Measurements from ENCODE around the gene TENM4. TPM values are rescaled to one million over a fixed set of nuclear protein-coding genes. Genes with fewer than 3 reads are reported as not detected.

Gene TENM4
- total RNA-seq, 1 experiment from 2014 or later = 0.39 TPM

- no peak for DNase-seq (ENCODE audit: low read depth, low spot score)
- CTCF ChIA-PET = no interaction called here
- in situ Hi-C loops (cut with HindIII; ENCODE audit: low pct_unique_long_range_greater_than_20kb, low sequenced_read_pairs) (no loop called here), intact Hi-C loops (cut with micrococcal nuclease; ENCODE audit: unreplicated experiment) (no loop called here)
- Histone ChIP-seq H3K27ac (ENCODE audit: low read length) (no peak overlapping the region), H3K4me3 (ENCODE audit: low read depth in 2 of 2, low read length in 2 of 2) (no peak overlapping the region), H3K27me3 (ENCODE audit: control insufficient read depth, insufficient read depth, low read length) (peaks cover 4% of the 10 kb centered on the region), H3K4me1 (ENCODE audit: control insufficient read depth, insufficient read depth, low read length) (no peaks in the 10 kb centered on the region), H3K36me3 (ENCODE audit: control insufficient read depth, insufficient read depth, low read length) (no peaks in the 10 kb centered on the region), H3K9me3 (ENCODE audit: control insufficient read depth, insufficient read depth, low read depth, low read length) (no peaks in the 10 kb centered on the region)
- ATAC-seq = no peak
- no peak for TF ChIP-seq CTCF (IDR thresholded peaks at IDR 0.05)
- no peak for TF ChIP-seq TCF7L2 (IDR thresholded peaks at IDR 0.05; ENCODE audit: low read depth, low read length)
- no peak for TF ChIP-seq SIN3A (IDR thresholded peaks at IDR 0.05; ENCODE audit: borderline replicate concordance, insufficient read depth, low read depth, low read length)
- no peak for TF ChIP-seq REST (IDR thresholded peaks at IDR 0.05; ENCODE audit: insufficient read depth in 1 of 2, low read depth in 2 of 2, low read length in 1 of 2)
- no peak for TF ChIP-seq POLR2AphosphoS5 (IDR thresholded peaks at IDR 0.05; ENCODE audit: low read depth, low read length)
- POLR2A ChIA-PET = no interaction called here
- BruUV-seq (replicated peaks) = no TSS peak
Measured at GRCh38 chr11:78696177-78696576, 744.7 kb downstream of the TENM4 start.

GRCh38 chr11:78694152-78694551, 746.7 kb downstream of the TENM4 start:
- Histone ChIP-seq H3K9me3 (ENCODE audit: control insufficient read depth, insufficient read depth, low read depth, low read length) (no peaks in the 10 kb centered on the region), H3K27ac (ENCODE audit: low read length) (no peak overlapping the region), H3K4me1 (ENCODE audit: control insufficient read depth, insufficient read depth, low read length) (no peaks in the 10 kb centered on the region), H3K4me3 (ENCODE audit: low read depth in 2 of 2, low read length in 2 of 2) (no peak overlapping the region), H3K27me3 (ENCODE audit: control insufficient read depth, insufficient read depth, low read length) (peaks cover 3% of the 10 kb centered on the region), H3K36me3 (ENCODE audit: control insufficient read depth, insufficient read depth, low read length) (no peaks in the 10 kb centered on the region)
- intact Hi-C loops (cut with micrococcal nuclease; ENCODE audit: unreplicated experiment) (no loop called here), in situ Hi-C loops (cut with HindIII; ENCODE audit: low pct_unique_long_range_greater_than_20kb, low sequenced_read_pairs) (no loop called here)
- BruUV-seq (replicated peaks) = no TSS peak
- TF ChIP-seq POLR2AphosphoS5 (IDR thresholded peaks at IDR 0.05; ENCODE audit: low read depth, low read length) (no peak), TCF7L2 (IDR thresholded peaks at IDR 0.05; ENCODE audit: low read depth, low read length) (no peak), CTCF (IDR thresholded peaks at IDR 0.05) (no peak), SIN3A (IDR thresholded peaks at IDR 0.05; ENCODE audit: borderline replicate concordance, insufficient read depth, low read depth, low read length) (no peak), REST (IDR thresholded peaks at IDR 0.05; ENCODE audit: insufficient read depth in 1 of 2, low read depth in 2 of 2, low read length in 1 of 2) (no peak)
- DNase-seq (ENCODE audit: low read depth, low spot score) (no peak), ATAC-seq (no peak)
- POLR2A ChIA-PET = no interaction called here
- CTCF ChIA-PET = no interaction called here
